ENCODE results near the gene INVS. TPM values are rescaled to one million over a fixed set of nuclear protein-coding genes. Genes with fewer than 3 reads are reported as not detected.

The INVS gene
- total and polyA plus RNA-seq, 11 donors: 2.5 to 10.4 (median 7.4) TPM

GRCh38 chr9:100117316-100117715, 18.3 kb downstream of the INVS start:
- no peak for DNase-seq
- 97 to 98% (median 98%) methylated on average over 25 of the region's 25 CpGs for WGBS, 4 donors
- peaks cover 0 to 36% (median 0%) of the 10 kb centered on the region in 9 donors for H3K36me3 ChIP-seq
- no peak overlapping the region for H3K27ac ChIP-seq
- no peaks in the 10 kb centered on the region for H3K27me3 ChIP-seq
- no peaks in the 10 kb centered on the region for H3K9me3 ChIP-seq
- intact Hi-C loops (cut with DNase I): no loop called here
- no peak overlapping the region for H3K4me3 ChIP-seq
- H3K4me1 ChIP-seq: peaks cover 0 to 6% (median 0%) of the 10 kb centered on the region in 12 donors
- ATAC-seq: no peak
- TF ChIP-seq CTCF (IDR thresholded peaks at IDR 0.05): no peak
- TF ChIP-seq POLR2A (IDR thresholded peaks at IDR 0.05): no peak

- DNase-seq (no peak), ATAC-seq (no peak)
- peaks cover 0 to 28% (median 0%) of the 10 kb centered on the region in 9 donors for H3K36me3 ChIP-seq
- H3K27ac ChIP-seq: no peak overlapping the region
- H3K9me3 ChIP-seq: no peaks in the 10 kb centered on the region
- peaks cover 0 to 5% (median 0%) of the 10 kb centered on the region in 12 donors for H3K4me1 ChIP-seq
- H3K27me3 ChIP-seq: no peaks in the 10 kb centered on the region
- 92 to 98% (median 95%) methylated on average over 2 of the region's 2 CpGs for WGBS, 4 donors
- TF ChIP-seq POLR2A (IDR thresholded peaks at IDR 0.05) (no peak), CTCF (IDR thresholded peaks at IDR 0.05) (no peak)
- intact Hi-C loops (cut with DNase I): no loop called here
- no peak overlapping the region for H3K4me3 ChIP-seq
Measured at GRCh38 chr9:100120286-100120685, 21.2 kb downstream of the INVS start.

- Histone ChIP-seq H3K27me3 (no peaks in the 10 kb centered on the region), H3K36me3 (peaks cover 0 to 41% (median 14%) of the 10 kb centered on the region in 9 donors), H3K9me3 (no peaks in the 10 kb centered on the region), H3K27ac (no peak overlapping the region), H3K4me1 (peaks cover 0 to 5% (median 0%) of the 10 kb centered on the region in 12 donors), H3K4me3 (no peak overlapping the region)
- TF ChIP-seq CTCF (IDR thresholded peaks at IDR 0.05): no peak
- TF ChIP-seq POLR2A (IDR thresholded peaks at IDR 0.05): no peak
- WGBS, 4 donors: 93 to 98% (median 95%) methylated on average over 2 of the region's 2 CpGs
- DNase-seq (no peak), ATAC-seq (no peak)
- intact Hi-C loops (cut with DNase I): no loop called here
Measured at GRCh38 chr9:100125236-100125635, 26.2 kb downstream of the INVS start.

- no peak for DNase-seq
- no peak for ATAC-seq
- TF ChIP-seq POLR2A (IDR thresholded peaks at IDR 0.05) (no peak), CTCF (IDR thresholded peaks at IDR 0.05) (no peak)
- Histone ChIP-seq H3K27me3 (no peaks in the 10 kb centered on the region), H3K27ac (no peak overlapping the region), H3K36me3 (peaks cover 0 to 37% (median 14%) of the 10 kb centered on the region in 9 donors), H3K4me3 (no peak overlapping the region), H3K9me3 (no peaks in the 10 kb centered on the region), H3K4me1 (peaks cover 0 to 5% (median 0%) of the 10 kb centered on the region in 12 donors)
- 97 to 100% (median 99%) methylated on average over 2 of the region's 2 CpGs for WGBS, 4 donors
- intact Hi-C loops (cut with DNase I): no loop called here
Measured at GRCh38 chr9:100125910-100126309, 26.9 kb downstream of the INVS start.

All from heart left ventricle (tissue), 16 donors.